HEK293 (cell line): ENCODE results near the gene E2F4.
A peak's percentile ranks its signal among the peaks of the same experiment; 100 is the strongest.

Experiments
- CTCF ChIA-PET: fragments of 350-600 bp; formaldehyde crosslinking; extraction: SDS; loops from one replicate; lab custom pipeline; 2021; ENCODE audit warnings: antibody characterized with exemption; lab: Yijun Ruan, JAX
- POLR2A ChIA-PET: fragments of 300-600 bp; formaldehyde crosslinking; extraction: SDS; loops from one replicate; lab custom pipeline; 2020; ENCODE audit warnings: antibody characterized with exemption, inconsistent platforms; lab: Yijun Ruan, JAX
- H3K27ac ChIP-seq: fragments of 200-500 bp; sonication (Bioruptor generic); 2 replicates; pipeline ENCODE4 v1.5.1; 2014; ENCODE audit warnings: low read depth, low read length, control low read depth, inconsistent platforms; ENCODE audit errors: extremely low read depth
- H3K36me3 ChIP-seq, 2 experiments: fragments of 200-500 bp in 1 of 2; sonication (Bioruptor generic) in 1 of 2; 1 replicate in 1 of 2; 2 replicates in 1 of 2; pipeline ENCODE4 v1.5.1; 2014 to 2017; ENCODE audit warnings: inconsistent platforms in 2 of 2, low read length in 2 of 2; ENCODE audit not compliant: control insufficient read depth in 2 of 2, insufficient read depth in 1 of 2
- H3K4me1 ChIP-seq: fragments of 200-500 bp; sonication (Bioruptor generic); 2 replicates; pipeline ENCODE4 v1.5.1; 2014; ENCODE audit warnings: mild to moderate bottlenecking, low read length, inconsistent platforms; ENCODE audit not compliant: control insufficient read depth, insufficient read depth
- H3K4me3 ChIP-seq: 2 replicates; pipeline ENCODE4 v1.5.1; 2011; ENCODE audit warnings: low read depth, mild to moderate bottlenecking, control low read depth, low read length, moderate library complexity
- H3K9me3 ChIP-seq: fragments of 200-500 bp; sonication (Bioruptor generic); 2 replicates; pipeline ENCODE4 v1.5.1; 2014; ENCODE audit warnings: low read depth, low read length, inconsistent platforms; ENCODE audit not compliant: control insufficient read depth, insufficient read depth
- BCL6B ChIP-seq: fragments of 450-650 bp; formaldehyde crosslinking; IDR thresholded peaks from 2 replicates; pipeline ENCODE4 v1.5.1; 2017; ENCODE audit warnings: missing biosample characterization, missing genetic modification characterization
- EGR2 ChIP-seq: fragments of 450-650 bp; formaldehyde crosslinking; IDR thresholded peaks from 2 replicates; pipeline ENCODE4 v1.5.1; 2016; ENCODE audit warnings: low read depth, missing biosample characterization, missing genetic modification characterization
- IKZF3 ChIP-seq: fragments of 450-650 bp; IDR thresholded peaks from 2 replicates; pipeline ENCODE4 v1.5.0; 2018; ENCODE audit warnings: missing biosample characterization, mild to moderate bottlenecking, missing genetic modification characterization, moderate library complexity
- KLF16 ChIP-seq: fragments of 450-650 bp; formaldehyde crosslinking; IDR thresholded peaks from 2 replicates; pipeline ENCODE4 v1.5.1; 2017; ENCODE audit warnings: missing biosample characterization, missing genetic modification characterization
- RBAK ChIP-seq: fragments of 450-650 bp; formaldehyde crosslinking; IDR thresholded peaks from 2 replicates; pipeline ENCODE4 v1.5.1; 2016; ENCODE audit warnings: missing biosample characterization, missing genetic modification characterization
- SCRT1 ChIP-seq: fragments of 450-650 bp; formaldehyde crosslinking; IDR thresholded peaks from 2 replicates; pipeline ENCODE4 v1.5.1; 2016; ENCODE audit warnings: missing biosample characterization, missing genetic modification characterization, borderline replicate concordance
- SP2 ChIP-seq: fragments of 450-650 bp; formaldehyde crosslinking; IDR thresholded peaks from 2 replicates; pipeline ENCODE4 v1.5.1; 2016; ENCODE audit warnings: missing biosample characterization, missing genetic modification characterization
- SP3 ChIP-seq: fragments of 450-650 bp; formaldehyde crosslinking; IDR thresholded peaks from 2 replicates; pipeline ENCODE4 v1.5.1; 2016; ENCODE audit warnings: missing biosample characterization, missing genetic modification characterization
- SP7 ChIP-seq: fragments of 450-650 bp; formaldehyde crosslinking; IDR thresholded peaks from 2 replicates; pipeline ENCODE4 v1.5.1; 2016; ENCODE audit warnings: missing biosample characterization, missing genetic modification characterization
- YY1 ChIP-seq: fragments of 450-650 bp; formaldehyde crosslinking; IDR thresholded peaks from 2 replicates; pipeline ENCODE4 v1.5.1; 2018; ENCODE audit warnings: missing biosample characterization, missing genetic modification characterization
- ZBTB11 ChIP-seq: fragments of 450-650 bp; formaldehyde crosslinking; conservative IDR thresholded peaks from 2 replicates; pipeline ENCODE4 v1.5.1; 2016; ENCODE audit warnings: low read depth, missing biosample characterization, missing genetic modification characterization
- ZBTB21 ChIP-seq: fragments of 450-650 bp; formaldehyde crosslinking; IDR thresholded peaks from 2 replicates; pipeline ENCODE4 v1.5.1; 2017; ENCODE audit warnings: missing biosample characterization, missing genetic modification characterization
- ZBTB48 ChIP-seq: fragments of 450-650 bp; formaldehyde crosslinking; IDR thresholded peaks from 2 replicates; pipeline ENCODE4 v1.5.1; 2016; ENCODE audit warnings: missing biosample characterization, missing genetic modification characterization
- ZBTB7A ChIP-seq: fragments of 450-650 bp; formaldehyde crosslinking; IDR thresholded peaks from 2 replicates; pipeline ENCODE4 v1.5.1; 2016; ENCODE audit warnings: low read depth, missing biosample characterization, missing genetic modification characterization
- ZFHX2 ChIP-seq: fragments of 450-650 bp; formaldehyde crosslinking; conservative IDR thresholded peaks from 2 replicates; pipeline ENCODE4 v1.5.1; 2016; ENCODE audit warnings: missing biosample characterization, missing genetic modification characterization
- ZNF133 ChIP-seq: fragments of 450-650 bp; formaldehyde crosslinking; IDR thresholded peaks from 2 replicates; pipeline ENCODE4 v1.5.1; 2016; ENCODE audit warnings: missing biosample characterization, missing genetic modification characterization
- ZNF354C ChIP-seq: fragments of 450-650 bp; formaldehyde crosslinking; IDR thresholded peaks from 2 replicates; pipeline ENCODE4 v1.5.1; 2016; ENCODE audit warnings: missing biosample characterization, missing genetic modification characterization, low read depth, borderline replicate concordance
- ZNF426 ChIP-seq: fragments of 450-650 bp; formaldehyde crosslinking; IDR thresholded peaks from 2 replicates; pipeline ENCODE4 v1.5.1; 2017; ENCODE audit warnings: missing biosample characterization, missing genetic modification characterization, mild to moderate bottlenecking, inconsistent platforms, moderate library complexity
- ZNF449 ChIP-seq: fragments of 450-650 bp; formaldehyde crosslinking; IDR thresholded peaks from 2 replicates; pipeline ENCODE4 v1.5.1; 2017; ENCODE audit warnings: missing biosample characterization, mild to moderate bottlenecking, missing genetic modification characterization, moderate library complexity
- ZNF561 ChIP-seq: fragments of 450-650 bp; IDR thresholded peaks from 2 replicates; pipeline ENCODE4 v1.5.1; 2018; ENCODE audit warnings: missing biosample characterization, missing genetic modification characterization, borderline replicate concordance
- ZNF629 ChIP-seq: fragments of 450-650 bp; formaldehyde crosslinking; IDR thresholded peaks from 2 replicates; pipeline ENCODE4 v1.5.1; 2017; ENCODE audit warnings: missing biosample characterization, missing genetic modification characterization
- ZNF645 ChIP-seq: fragments of 450-650 bp; formaldehyde crosslinking; IDR thresholded peaks from 2 replicates; pipeline ENCODE4; 2016; ENCODE audit warnings: missing biosample characterization, missing genetic modification characterization
- ZNF658 ChIP-seq: fragments of 450-650 bp; formaldehyde crosslinking; IDR thresholded peaks from 2 replicates; pipeline ENCODE4; 2016; ENCODE audit warnings: missing biosample characterization, missing genetic modification characterization
- ZNF670 ChIP-seq: fragments of 450-650 bp; formaldehyde crosslinking; IDR thresholded peaks from 2 replicates; pipeline ENCODE4 v1.5.1; 2016; ENCODE audit warnings: missing biosample characterization, missing genetic modification characterization, low read depth
- ZNF776 ChIP-seq: fragments of 450-650 bp; formaldehyde crosslinking; IDR thresholded peaks from 2 replicates; pipeline ENCODE4 v1.5.0; 2017; ENCODE audit warnings: missing biosample characterization, missing genetic modification characterization, borderline replicate concordance

Gene E2F4

GRCh38 chr16:67191995-67192681 lies at the start of gene E2F4 (continued):
- TF ChIP-seq YY1 (tag by site-specific recombination) = peak; percentile 76
- peak; percentile 100 for TF ChIP-seq ZBTB48 (tag by site-specific recombination)
- no peak for TF ChIP-seq ZNF133
- TF ChIP-seq ZNF561 (tag by site-specific recombination) = peak; percentile 60; the same call in 1 of the 2 replicates
- no peak for TF ChIP-seq ZNF670
- no peak for TF ChIP-seq ZNF658 (tag by site-specific recombination)
- TF ChIP-seq IKZF3 (tag by site-specific recombination) = no peak
- 0 out of 2 replicates have a peak, but pooled peaks have one; percentile 12 for TF ChIP-seq SP7 (tag by site-specific recombination)
- TF ChIP-seq ZNF354C (tag by site-specific recombination) = no peak
- peak; percentile 41; the same call in 1 of the 2 replicates for TF ChIP-seq ZNF629 (tag by site-specific recombination)
- no peak for TF ChIP-seq ZBTB7A
- TF ChIP-seq SCRT1 = no peak
- TF ChIP-seq ZFHX2 (tag by site-specific recombination) = peak; percentile 23; the same call in 1 of the 2 replicates
- no peak for TF ChIP-seq ZNF645 (tag by site-specific recombination)
- no peak for TF ChIP-seq RBAK
- TF ChIP-seq EGR2 (tag by site-specific recombination) = 0 out of 2 replicates have a peak, but pooled peaks have one; percentile 15
- TF ChIP-seq KLF16 = peak; percentile 57; the same call in 1 of the 2 replicates
- TF ChIP-seq ZBTB21 (tag by site-specific recombination) = peak; percentile 44; the same call in 1 of the 2 replicates
- peak; percentile 81 for TF ChIP-seq SP2 (tag by site-specific recombination)
- peak; percentile 90 for TF ChIP-seq ZBTB11 (tag by site-specific recombination)
- no peak for TF ChIP-seq BCL6B (tag by site-specific recombination)
- TF ChIP-seq SP3 = 0 out of 2 replicates have a peak, but pooled peaks have one; percentile 15

DNA sequence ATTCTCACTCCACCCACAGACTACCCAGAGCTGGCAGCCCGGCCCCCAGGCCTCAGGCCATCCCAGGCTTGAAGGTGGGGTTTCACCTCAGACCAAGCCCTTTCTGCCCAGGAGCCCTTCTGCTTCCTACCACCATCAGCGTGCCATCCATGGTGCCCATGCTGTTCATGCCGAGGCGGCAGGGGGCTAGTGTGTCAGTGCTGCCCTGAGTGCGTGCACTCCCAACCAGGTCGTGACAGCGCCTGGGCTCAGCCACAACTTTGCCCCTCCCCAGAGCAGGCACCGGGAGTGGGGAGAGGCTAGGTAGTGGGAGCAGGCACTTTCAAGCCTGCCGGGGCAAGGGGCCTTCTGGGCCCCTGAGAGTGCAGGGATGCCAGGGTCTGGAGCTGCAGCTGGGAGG lies 49.6 kb upstream of the E2F4 start:
- ChIA-PET POLR2A (no interaction called here), CTCF (interaction anchor here (0.6 to 2.9 kb wide), 2 partner anchors 13 to 163 kb away, joined by 3 to 20 read pairs; no protein-coding TSS in a partner anchor)
- no peak overlapping the region for H3K4me3 ChIP-seq
- peaks cover 13 to 97% of the 10 kb centered on the region in 2 experiments; a peak in 2 of 3 replicates for H3K36me3 ChIP-seq
- no peaks in the 10 kb centered on the region for H3K9me3 ChIP-seq
- H3K27ac ChIP-seq = no peak overlapping the region
- H3K4me1 ChIP-seq = no peaks in the 10 kb centered on the region; the same call in 1 of the 2 replicates
- TF ChIP-seq ZNF776 (tag by site-specific recombination) (no peak), ZNF426 (tag by site-specific recombination) (no peak), ZNF449 (tag by site-specific recombination) (peak; percentile 96)
